ENCODE data around the gene PRR16.
"Not testable (repeated sequence)": the region's sequence is repeated elsewhere in the genome, so short reads cannot be mapped to it uniquely, and the experiment has no call there.

The PRR16 gene

GRCh38 chr5:120692325-120692724, 228.2 kb downstream of the PRR16 start:
- Mint-ChIP-seq H3K4me1 (ENCODE audit: low read depth) (no peaks in the 10 kb centered on the region), H3K27me3 (no peaks in the 10 kb centered on the region), H3K9me3 (peaks cover 8% of the 10 kb centered on the region), H3K27ac (no peak overlapping the region), H3K4me3 (no peak overlapping the region), H3K36me3 (ENCODE audit: low read depth) (no peaks in the 10 kb centered on the region)
- intact Hi-C loops (cut with micrococcal nuclease) = no loop called here

- no peak overlapping the region for H3K27ac Mint-ChIP-seq
- intact Hi-C loops (cut with micrococcal nuclease) = no loop called here
- H3K36me3 Mint-ChIP-seq (ENCODE audit: low read depth) = no peaks in the 10 kb centered on the region
- H3K27me3 Mint-ChIP-seq = no peaks in the 10 kb centered on the region
- H3K9me3 Mint-ChIP-seq = peaks cover 22% of the 10 kb centered on the region
- no peaks in the 10 kb centered on the region for H3K4me1 Mint-ChIP-seq (ENCODE audit: low read depth)
- H3K4me3 Mint-ChIP-seq = no peak overlapping the region
These were observed 231.3 kb downstream of the PRR16 start for GRCh38 chr5:120695368-120695880.

- Mint-ChIP-seq H3K4me1 (ENCODE audit: low read depth) (no peaks in the 10 kb centered on the region), H3K27me3 (peaks cover 9% of the 10 kb centered on the region), H3K27ac (no peak overlapping the region), H3K9me3 (peaks cover 22% of the 10 kb centered on the region), H3K36me3 (ENCODE audit: low read depth) (no peaks in the 10 kb centered on the region), H3K4me3 (no peak overlapping the region)
- intact Hi-C loops (cut with micrococcal nuclease) = no loop called here
These were observed 233.0 kb downstream of the PRR16 start for GRCh38 chr5:120697147-120697546.

- H3K36me3 Mint-ChIP-seq (ENCODE audit: low read depth); H3K4me1 Mint-ChIP-seq (ENCODE audit: low read depth); intact Hi-C loops (cut with micrococcal nuclease); H3K27ac Mint-ChIP-seq; H3K4me3 Mint-ChIP-seq: not testable (repeated sequence)
- peaks cover 16% of the 10 kb centered on the region for H3K27me3 Mint-ChIP-seq
- H3K9me3 Mint-ChIP-seq = peaks cover 22% of the 10 kb centered on the region
These were observed 233.7 kb downstream of the PRR16 start for GRCh38 chr5:120697670-120698327.

DNA sequence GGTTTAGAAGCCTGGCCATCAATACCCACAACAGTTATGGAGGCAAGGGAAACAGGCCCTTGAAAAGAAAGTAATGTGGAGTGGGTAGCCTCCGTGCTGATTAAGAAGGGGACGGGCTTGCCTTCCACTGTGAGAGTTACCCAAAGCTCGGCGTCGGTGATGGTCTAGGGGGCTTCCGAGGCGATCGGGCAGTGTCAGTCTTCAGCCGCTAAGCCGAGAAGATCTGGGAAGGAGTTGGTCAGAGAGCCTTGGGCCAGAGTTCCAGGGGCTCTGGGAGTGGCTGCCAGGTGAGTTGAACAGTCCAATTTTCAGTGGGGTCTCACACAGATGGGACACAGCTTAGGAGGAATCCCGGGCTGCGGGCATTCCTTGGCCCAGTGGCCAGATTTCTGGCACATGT, 236.6 kb downstream of the PRR16 start:
- intact Hi-C loops (cut with micrococcal nuclease); H3K4me1 Mint-ChIP-seq (ENCODE audit: low read depth); H3K36me3 Mint-ChIP-seq (ENCODE audit: low read depth); H3K27ac Mint-ChIP-seq; H3K4me3 Mint-ChIP-seq: not testable (repeated sequence)
- Mint-ChIP-seq H3K27me3 (peaks cover 17% of the 10 kb centered on the region), H3K9me3 (peaks cover 16% of the 10 kb centered on the region)

DNA sequence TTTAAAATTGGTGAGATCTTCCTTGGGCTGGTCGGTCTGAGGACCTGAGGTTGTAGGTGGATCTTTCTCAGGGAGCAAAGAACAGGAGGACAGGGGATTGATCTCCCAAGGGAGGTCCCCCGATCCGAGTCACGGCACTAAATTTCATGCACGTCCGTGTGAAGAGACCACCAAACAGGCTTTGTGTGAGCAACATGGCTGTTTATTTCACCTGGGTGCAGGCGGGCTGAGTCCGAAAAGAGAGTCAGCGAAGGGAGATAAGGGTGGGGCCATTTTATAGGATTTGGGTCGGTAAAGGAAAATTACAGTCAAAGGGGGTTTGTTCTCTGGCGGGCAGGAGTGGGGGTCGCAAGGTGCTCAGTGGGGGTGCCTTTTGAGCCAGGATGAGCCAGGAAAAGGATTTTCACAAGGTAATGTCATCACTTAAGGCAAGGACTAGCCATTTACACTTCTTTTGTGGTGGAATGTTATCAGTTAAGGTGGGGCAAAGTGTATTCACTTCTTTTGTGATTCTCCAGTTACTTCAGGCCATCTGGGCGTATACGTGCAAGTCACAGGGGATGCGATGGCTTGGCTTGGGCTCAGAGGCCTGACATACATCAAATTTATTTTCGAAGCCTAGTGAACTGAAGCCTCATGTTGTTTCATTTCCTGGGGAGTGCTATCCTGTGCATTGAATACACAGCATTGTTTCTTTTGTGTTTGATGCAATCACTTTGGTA, 238.9 kb downstream of the PRR16 start:
- H3K4me3 Mint-ChIP-seq; intact Hi-C loops (cut with micrococcal nuclease); H3K36me3 Mint-ChIP-seq (ENCODE audit: low read depth); H3K27ac Mint-ChIP-seq; H3K4me1 Mint-ChIP-seq (ENCODE audit: low read depth): not testable (repeated sequence)
- Mint-ChIP-seq H3K27me3 (peaks cover 17% of the 10 kb centered on the region), H3K9me3 (peaks cover 14% of the 10 kb centered on the region)

DNA sequence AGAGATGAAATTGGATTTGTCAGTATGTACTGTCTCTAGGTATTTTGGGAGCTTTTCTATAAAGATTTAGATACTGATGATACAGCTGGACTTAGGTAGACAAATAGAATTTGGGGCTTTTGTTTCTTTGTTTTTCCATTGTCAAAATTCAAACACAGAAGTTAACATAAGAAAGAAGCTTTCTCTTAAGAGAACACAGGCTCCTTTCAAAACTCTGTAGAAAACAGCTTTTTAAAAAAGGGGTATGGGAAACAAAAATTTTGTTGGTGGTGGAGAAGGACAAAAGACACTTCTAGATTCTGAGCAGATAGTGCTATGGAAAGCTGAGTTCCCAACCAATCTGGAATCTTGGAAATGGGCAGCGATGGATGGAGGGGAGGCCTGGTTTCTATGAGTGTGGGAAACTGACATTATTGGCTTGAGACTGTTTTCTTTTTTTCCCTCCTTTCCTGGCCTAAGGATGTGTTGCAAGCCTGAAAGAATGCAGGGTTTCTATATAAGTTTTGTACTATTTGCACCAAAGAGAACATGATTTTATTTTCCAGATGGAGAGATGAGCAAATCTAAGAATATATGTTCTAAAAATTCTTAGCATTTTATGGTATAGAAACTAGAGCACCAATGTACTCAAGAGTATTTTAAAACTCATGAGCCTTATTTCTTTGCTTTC, 240.0 kb downstream of the PRR16 start:
- H3K9me3 Mint-ChIP-seq = peaks cover 12% of the 10 kb centered on the region

DNA sequence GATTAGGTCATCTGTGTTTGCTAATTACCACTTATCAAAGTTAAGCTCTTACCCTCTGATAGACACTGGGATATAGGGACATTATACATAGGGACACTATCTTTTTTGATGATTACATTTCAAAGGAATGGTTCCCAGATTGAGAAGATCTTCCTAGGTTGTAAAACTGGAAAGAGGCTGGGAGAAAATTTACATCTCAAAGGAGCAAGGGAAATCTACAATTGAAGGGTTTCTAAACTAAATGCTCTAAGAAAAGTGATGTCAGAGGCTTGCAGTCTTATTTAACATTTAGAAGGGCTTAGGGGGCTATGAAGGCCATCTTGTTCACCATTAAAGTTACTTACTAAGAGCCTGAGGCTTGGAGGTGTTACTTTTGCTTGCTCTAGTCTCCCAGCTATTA, 242.8 kb downstream of the PRR16 start:
- H3K27ac Mint-ChIP-seq = no peak overlapping the region
- H3K4me1 Mint-ChIP-seq (ENCODE audit: low read depth) = no peaks in the 10 kb centered on the region
- no peak overlapping the region for H3K4me3 Mint-ChIP-seq
- H3K27me3 Mint-ChIP-seq = peaks cover 11% of the 10 kb centered on the region
- H3K36me3 Mint-ChIP-seq (ENCODE audit: low read depth) = no peaks in the 10 kb centered on the region
- H3K9me3 Mint-ChIP-seq = peaks cover 10% of the 10 kb centered on the region
- intact Hi-C loops (cut with micrococcal nuclease) = no loop called here

More for the DNA sequence above, 240.0 kb downstream of the PRR16 start:
- Mint-ChIP-seq H3K27me3 (peaks cover 17% of the 10 kb centered on the region), H3K4me3 (no peak overlapping the region), H3K36me3 (ENCODE audit: low read depth) (no peaks in the 10 kb centered on the region), H3K27ac (no peak overlapping the region), H3K4me1 (ENCODE audit: low read depth) (no peaks in the 10 kb centered on the region)
- intact Hi-C loops (cut with micrococcal nuclease) = no loop called here

GRCh38 chr5:120717381-120717780, 253.3 kb downstream of the PRR16 start:
- Mint-ChIP-seq H3K4me3 (no peak overlapping the region), H3K27me3 (no peaks in the 10 kb centered on the region), H3K27ac (no peak overlapping the region), H3K9me3 (no peaks in the 10 kb centered on the region), H3K4me1 (ENCODE audit: low read depth) (no peaks in the 10 kb centered on the region), H3K36me3 (ENCODE audit: low read depth) (no peaks in the 10 kb centered on the region)
- intact Hi-C loops (cut with micrococcal nuclease) = no loop called here

GRCh38 chr5:120730214-120730613, 266.1 kb downstream of the PRR16 start:
- no peak overlapping the region for H3K4me3 Mint-ChIP-seq
- no peaks in the 10 kb centered on the region for H3K4me1 Mint-ChIP-seq (ENCODE audit: low read depth)
- H3K9me3 Mint-ChIP-seq = no peaks in the 10 kb centered on the region
- no peaks in the 10 kb centered on the region for H3K36me3 Mint-ChIP-seq (ENCODE audit: low read depth)
- no peak overlapping the region for H3K27ac Mint-ChIP-seq
- intact Hi-C loops (cut with micrococcal nuclease) = no loop called here
- no peaks in the 10 kb centered on the region for H3K27me3 Mint-ChIP-seq

DNA sequence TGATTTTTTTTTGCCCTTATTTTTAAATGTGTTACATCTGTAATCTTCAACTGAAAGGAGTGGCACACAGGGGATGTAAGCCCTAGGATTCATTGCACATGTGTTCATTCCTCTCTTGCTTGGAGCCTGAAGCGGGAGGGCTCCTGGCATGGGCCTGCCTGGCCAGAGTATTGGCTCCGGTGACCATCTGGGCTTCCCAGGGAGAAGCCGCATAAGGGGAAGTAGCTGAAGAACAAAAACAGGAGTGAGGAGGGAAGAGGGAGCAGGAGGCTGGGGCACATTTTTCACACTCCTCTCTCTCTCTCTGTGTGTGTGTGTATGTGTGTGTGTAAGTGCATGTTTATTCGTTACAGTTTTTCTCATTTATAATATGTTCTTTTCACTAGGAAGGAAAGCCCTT, 269.9 kb downstream of the PRR16 start:
- H3K36me3 Mint-ChIP-seq (ENCODE audit: low read depth) = no peaks in the 10 kb centered on the region
- H3K4me3 Mint-ChIP-seq = no peak overlapping the region
- no peak overlapping the region for H3K27ac Mint-ChIP-seq
- intact Hi-C loops (cut with micrococcal nuclease) = no loop called here
- H3K4me1 Mint-ChIP-seq (ENCODE audit: low read depth) = no peaks in the 10 kb centered on the region
- no peaks in the 10 kb centered on the region for H3K9me3 Mint-ChIP-seq
- no peaks in the 10 kb centered on the region for H3K27me3 Mint-ChIP-seq

DNA sequence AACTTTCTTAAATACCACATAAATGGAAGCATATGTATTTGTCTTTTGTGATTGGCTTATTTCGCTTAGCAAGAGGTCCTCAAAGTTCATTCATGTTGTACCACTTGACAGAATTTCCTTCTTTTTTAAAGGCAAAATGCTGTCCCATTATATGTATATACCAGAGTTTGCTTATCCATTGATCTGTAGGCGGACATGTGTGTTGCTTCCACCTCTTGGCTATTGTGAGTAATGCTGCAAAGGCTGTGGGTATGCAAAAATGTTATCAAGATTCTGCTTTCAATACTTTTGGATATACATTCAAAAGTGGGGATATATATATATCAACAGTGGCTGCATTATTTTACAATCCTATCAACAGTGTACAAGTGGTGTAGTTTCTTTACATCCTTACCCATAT, 271.0 kb downstream of the PRR16 start:
- H3K4me3 Mint-ChIP-seq = no peak overlapping the region
- no peak overlapping the region for H3K27ac Mint-ChIP-seq
- H3K4me1 Mint-ChIP-seq (ENCODE audit: low read depth) = no peaks in the 10 kb centered on the region
- no peaks in the 10 kb centered on the region for H3K27me3 Mint-ChIP-seq
- H3K9me3 Mint-ChIP-seq = no peaks in the 10 kb centered on the region
- intact Hi-C loops (cut with micrococcal nuclease) = no loop called here
- no peaks in the 10 kb centered on the region for H3K36me3 Mint-ChIP-seq (ENCODE audit: low read depth)
